ENCODE measurements around the gene RBMS1. TPM values are rescaled to one million over a fixed set of nuclear protein-coding genes. Genes with fewer than 3 reads are reported as not detected.

Gene RBMS1
- total RNA-seq, 1 experiment from 2014 or later: 77.5 TPM

- Histone ChIP-seq H3K27me3 (ENCODE audit: insufficient read depth, low read length) (no peaks in the 10 kb centered on the region), H2BK5ac (ENCODE audit: insufficient read length, low read length) (no peak overlapping the region), H3K4me1 (ENCODE audit: insufficient read depth, low read length) (no peaks in the 10 kb centered on the region), H4K91ac (ENCODE audit: insufficient read length, low read depth, low read length) (no peak overlapping the region), H3T11ph (ENCODE audit: low read length) (no peak overlapping the region), H3K14ac (ENCODE audit: insufficient read depth, low read length) (no peak overlapping the region), H3K23me2 (ENCODE audit: insufficient read length, low read depth, low read length, poor library complexity, severe bottlenecking) (no peaks in the 10 kb centered on the region), H4K8ac (replicated peaks; ENCODE audit: insufficient read length, low read depth, low read length) (no peak overlapping the region), H2AK5ac (ENCODE audit: insufficient read length, low read length) (no peak overlapping the region), H3K18ac (ENCODE audit: insufficient read length, low read depth, low read length) (no peak overlapping the region), H3K79me1 (ENCODE audit: insufficient read depth, low read depth, low read length, poor library complexity, severe bottlenecking) (no peaks in the 10 kb centered on the region), H3K4ac (ENCODE audit: low read depth, low read length) (no peak overlapping the region), H2BK12ac (ENCODE audit: insufficient read length, low read depth, low read length) (no peak overlapping the region), H2BK15ac (ENCODE audit: low read depth, low read length) (no peak overlapping the region), H2AFZ (ENCODE audit: low read length) (no peak overlapping the region), H2BK20ac (ENCODE audit: low read depth, low read length, poor library complexity, severe bottlenecking) (no peak overlapping the region), H4K5ac (ENCODE audit: insufficient read length, low read depth, low read length) (no peak overlapping the region), H4K20me1 (ENCODE audit: control insufficient read depth, insufficient read depth, insufficient read length) (no peaks in the 10 kb centered on the region), H3K79me2 (ENCODE audit: insufficient read depth, low read length) (no peaks in the 10 kb centered on the region), H3K23ac (ENCODE audit: insufficient read length, low read depth, low read length) (no peak overlapping the region), H3K9ac (ENCODE audit: extremely low read depth, insufficient read length, low read length) (no peak overlapping the region), H3K56ac (ENCODE audit: insufficient read length, low read depth, low read length) (no peak overlapping the region), H3K27ac (ENCODE audit: insufficient read length, low read depth, low read length) (no peak overlapping the region), H2BK120ac (ENCODE audit: low read depth, low read length, poor library complexity, severe bottlenecking) (no peak overlapping the region), H3K4me2 (ENCODE audit: insufficient read depth, insufficient read length, low read length) (no peak overlapping the region), H3K9me3 (ENCODE audit: control insufficient read depth, low read depth, low read length) (no peaks in the 10 kb centered on the region)
- Mint-ChIP-seq H3K4me3 (no peak overlapping the region), H3K4me1 (0 out of 4 replicates have a peak, but pooled peaks cover 2 to 4% of the 10 kb centered on the region in 2 experiments), H3K9me3 (no peaks in the 10 kb centered on the region; a peak in 1 of 5 replicates), H3K27ac (no peak overlapping the region), H3K36me3 (ENCODE audit: insufficient read depth in 1 of 3, low read depth in 3 of 3) (no peaks in the 10 kb centered on the region), H3K27me3 (ENCODE audit: low read depth) (no peaks in the 10 kb centered on the region)
- no CpG with 5 or more reads among the region's 4 CpGs for WGBS (ENCODE audit: extremely low coverage, insufficient read length, low lambda C conversion rate)
- no peak for TF ChIP-seq CTCF (conservative IDR thresholded peaks at IDR 0.05)
- DNase-seq: no peak
Measured at GRCh38 chr2:160522951-160523710, 29.5 kb upstream of the RBMS1 start.

Data from H9 (cell line).